HG03442 (cell line): ENCODE measurements around the gene TEC.

Experiments
- ATAC-seq: cut with Tn5 transposase; IDR thresholded peaks from one replicate; pipeline ENCODE4 v1.9.1; 2021; ENCODE audit warnings: mild to moderate bottlenecking, moderate library complexity; ENCODE audit not compliant: unreplicated experiment

TEC gene

GRCh38 chr4:48093991-48094416 lies 175.6 kb downstream of the TEC start:
- no peak for ATAC-seq

GRCh38 chr4:48090621-48091020 lies 179.0 kb downstream of the TEC start:
- ATAC-seq, result no peak

- ATAC-seq, result no peak
Observed at GRCh38 chr4:48085821-48086589, 183.6 kb downstream of the TEC start.
